SK-N-SH treated with all-trans-retinoic acid at 6 μM for 48 hours (cell line): ENCODE data around the gene CTBP2.

ENCODE experiments used
- ATAC-seq: fragments of 200-7000 bp; cut with Tn5 transposase; 3 replicates; pipeline ENCODE4 v1.9.1; 2020; ENCODE audit warnings: mild to moderate bottlenecking, moderate library complexity
- ARNTL ChIP-seq: fragments of 450-650 bp; formaldehyde crosslinking; IDR thresholded peaks from 2 replicates; pipeline ENCODE4 v1.5.0; 2020; ENCODE audit warnings: low read depth, mild to moderate bottlenecking, moderate library complexity, borderline replicate concordance
- BACH2 ChIP-seq: fragments of 250-450 bp; sonication (Bioruptor Pico); IDR thresholded peaks from 2 replicates; pipeline ENCODE4 v1.9.0; 2021; ENCODE audit warnings: mild to moderate bottlenecking, borderline replicate concordance
- CSDC2 ChIP-seq: fragments of 250-450 bp; sonication (Bioruptor Pico); IDR thresholded peaks from 2 replicates; pipeline ENCODE4 v1.5.0; 2020; ENCODE audit warnings: mild to moderate bottlenecking, moderate library complexity
- ESRRG ChIP-seq: fragments of 250-450 bp; sonication (Bioruptor Pico); IDR thresholded peaks from 2 replicates; pipeline ENCODE4 v1.6.1; 2021; ENCODE audit warnings: mild to moderate bottlenecking
- GLIS3 ChIP-seq: fragments of 250-450 bp; sonication (Bioruptor Pico); IDR thresholded peaks from 2 replicates; pipeline ENCODE4 v1.5.0; 2020; ENCODE audit warnings: mild to moderate bottlenecking, moderate library complexity
- ISL1 ChIP-seq: fragments of 250-450 bp; sonication (Bioruptor Pico); IDR thresholded peaks from 2 replicates; pipeline ENCODE4 v2.1.2; 2022; ENCODE audit warnings: mild to moderate bottlenecking, moderate library complexity
- OSR1 ChIP-seq: fragments of 250-450 bp; sonication (Bioruptor Pico); IDR thresholded peaks from 2 replicates; pipeline ENCODE4 v1.8.0; 2022; ENCODE audit warnings: moderate library complexity, mild to moderate bottlenecking, inconsistent platforms
- PPARA ChIP-seq: fragments of 250-450 bp; sonication (Bioruptor Pico); IDR thresholded peaks from 2 replicates; pipeline ENCODE4 v1.5.0; 2020; ENCODE audit warnings: mild to moderate bottlenecking, borderline replicate concordance
- RARB ChIP-seq: fragments of 250-450 bp; sonication (Bioruptor Pico); IDR thresholded peaks from 2 replicates; pipeline ENCODE4 v1.8.0; 2021; ENCODE audit warnings: mild to moderate bottlenecking, moderate library complexity
- SNAI2 ChIP-seq: fragments of 250-450 bp; sonication (Bioruptor Pico); IDR thresholded peaks from 2 replicates; pipeline ENCODE4 v1.5.0; 2020; ENCODE audit warnings: mild to moderate bottlenecking, moderate library complexity
- TCF4 ChIP-seq: fragments of 250-450 bp; sonication (Bioruptor Pico); IDR thresholded peaks from 2 replicates; pipeline ENCODE4 v1.8.0; 2021; ENCODE audit warnings: mild to moderate bottlenecking, moderate library complexity, borderline replicate concordance
- TOX ChIP-seq: fragments of 250-450 bp; sonication (Bioruptor Pico); IDR thresholded peaks from 2 replicates; pipeline ENCODE4 v1.8.0; 2021; ENCODE audit warnings: mild to moderate bottlenecking, moderate library complexity, borderline replicate concordance
- ZFP3 ChIP-seq: fragments of 250-450 bp; sonication (Bioruptor Pico); IDR thresholded peaks from 2 replicates; pipeline ENCODE4 v1.5.0; 2020; ENCODE audit warnings: mild to moderate bottlenecking, moderate library complexity
- ZFP30 ChIP-seq: fragments of 450-650 bp; formaldehyde crosslinking; IDR thresholded peaks from 2 replicates; pipeline ENCODE4 v1.5.0; 2022; ENCODE audit warnings: mild to moderate bottlenecking, moderate library complexity
- ZNF565 ChIP-seq: fragments of 450-650 bp; formaldehyde crosslinking; conservative IDR thresholded peaks from 2 replicates; pipeline ENCODE4 v1.5.0; 2020; ENCODE audit warnings: low read depth, mild to moderate bottlenecking, moderate library complexity
- ZNF70 ChIP-seq: fragments of 450-650 bp; formaldehyde crosslinking; IDR thresholded peaks from 2 replicates; pipeline ENCODE4 v1.5.0; 2020; ENCODE audit warnings: mild to moderate bottlenecking, moderate library complexity
- ZNF8 ChIP-seq: fragments of 450-650 bp; formaldehyde crosslinking; IDR thresholded peaks from 2 replicates; pipeline ENCODE4 v1.5.0; 2020; ENCODE audit warnings: mild to moderate bottlenecking, moderate library complexity
- TF ChIP-seq, protein P1 (sequence below): fragments of 250-450 bp; sonication (Bioruptor Pico); IDR thresholded peaks from 2 replicates; pipeline ENCODE4 v1.5.1; 2020; ENCODE audit warnings: low read depth, mild to moderate bottlenecking, moderate library complexity
- TF ChIP-seq, protein P2 (sequence below): fragments of 250-450 bp; sonication (Bioruptor Pico); IDR thresholded peaks from 2 replicates; pipeline ENCODE4 v1.5.1; 2021; ENCODE audit warnings: mild to moderate bottlenecking, moderate library complexity
- TF ChIP-seq, protein P3 (sequence below): fragments of 250-450 bp; sonication (Bioruptor Pico); IDR thresholded peaks from 2 replicates; pipeline ENCODE4 v1.8.0; 2021; ENCODE audit warnings: low read depth, mild to moderate bottlenecking, moderate library complexity, borderline replicate concordance
- TF ChIP-seq, protein P4 (sequence below): fragments of 250-450 bp; sonication (Bioruptor Pico); IDR thresholded peaks from 2 replicates; pipeline ENCODE4 v1.5.0; 2020; ENCODE audit warnings: mild to moderate bottlenecking, moderate library complexity
- TF ChIP-seq, protein P5 (sequence below): fragments of 250-450 bp; sonication (Bioruptor Pico); IDR thresholded peaks from 2 replicates; pipeline ENCODE4 v1.8.0; 2020; ENCODE audit warnings: mild to moderate bottlenecking, moderate library complexity, borderline replicate concordance

CTBP2 gene

DNA sequence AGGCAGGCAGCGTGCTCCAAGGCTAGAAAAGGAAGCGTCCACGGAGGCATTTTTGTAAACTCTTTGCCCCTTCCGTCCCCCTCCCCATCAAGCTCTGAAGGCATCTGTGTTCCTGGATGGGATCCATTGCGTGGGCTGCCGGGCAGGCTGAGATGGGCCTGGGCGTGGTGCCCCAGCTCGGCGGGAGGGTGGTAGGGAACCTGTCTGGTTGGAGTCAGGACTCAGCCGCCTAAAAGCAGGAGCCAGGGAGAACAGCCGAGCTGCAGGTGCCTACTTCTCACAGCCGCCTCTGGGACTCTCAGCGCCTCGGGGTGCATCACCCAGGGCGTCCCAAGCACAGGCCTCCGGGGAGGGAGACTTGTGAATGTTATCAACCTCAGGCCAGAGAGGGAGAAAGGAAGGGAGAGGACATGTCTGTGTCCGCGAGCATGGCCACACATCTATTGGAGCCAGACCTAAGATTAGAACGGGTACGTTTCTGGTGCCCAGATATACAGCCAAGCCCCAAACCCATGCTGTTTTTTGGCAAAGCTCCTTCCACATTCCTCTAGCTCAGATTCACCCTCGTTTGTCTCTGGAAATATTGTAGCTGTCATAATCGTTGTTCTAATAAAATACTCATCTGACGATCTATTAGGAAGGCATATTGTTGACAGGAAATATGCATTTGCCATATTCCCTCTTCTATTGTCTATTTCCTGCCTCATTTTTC lies 48.6 kb upstream of the CTBP2 start:
- ATAC-seq = no peak
- TF ChIP-seq CSDC2 (no peak), GLIS3 (CRISPR knock-in tag) (no peak), ZFP3 (CRISPR knock-in tag) (no peak), ZNF565 (CRISPR knock-in tag) (no peak), TCF4 (CRISPR knock-in tag) (no peak), BACH2 (CRISPR knock-in tag) (no peak), RARB (CRISPR knock-in tag) (no peak), ZNF8 (CRISPR knock-in tag) (no peak), ESRRG (CRISPR knock-in tag) (no peak), PPARA (no peak), ZNF70 (CRISPR knock-in tag) (no peak)
- TF ChIP-seq, protein P1, sequence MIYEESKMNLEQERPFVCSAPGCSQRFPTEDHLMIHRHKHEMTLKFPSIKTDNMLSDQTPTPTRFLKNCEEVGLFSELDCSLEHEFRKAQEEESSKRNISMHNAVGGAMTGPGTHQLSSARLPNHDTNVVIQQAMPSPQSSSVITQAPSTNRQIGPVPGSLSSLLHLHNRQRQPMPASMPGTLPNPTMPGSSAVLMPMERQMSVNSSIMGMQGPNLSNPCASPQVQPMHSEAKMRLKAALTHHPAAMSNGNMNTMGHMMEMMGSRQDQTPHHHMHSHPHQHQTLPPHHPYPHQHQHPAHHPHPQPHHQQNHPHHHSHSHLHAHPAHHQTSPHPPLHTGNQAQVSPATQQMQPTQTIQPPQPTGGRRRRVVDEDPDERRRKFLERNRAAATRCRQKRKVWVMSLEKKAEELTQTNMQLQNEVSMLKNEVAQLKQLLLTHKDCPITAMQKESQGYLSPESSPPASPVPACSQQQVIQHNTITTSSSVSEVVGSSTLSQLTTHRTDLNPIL (CRISPR knock-in tag) = no peak
- TF ChIP-seq, protein P2, sequence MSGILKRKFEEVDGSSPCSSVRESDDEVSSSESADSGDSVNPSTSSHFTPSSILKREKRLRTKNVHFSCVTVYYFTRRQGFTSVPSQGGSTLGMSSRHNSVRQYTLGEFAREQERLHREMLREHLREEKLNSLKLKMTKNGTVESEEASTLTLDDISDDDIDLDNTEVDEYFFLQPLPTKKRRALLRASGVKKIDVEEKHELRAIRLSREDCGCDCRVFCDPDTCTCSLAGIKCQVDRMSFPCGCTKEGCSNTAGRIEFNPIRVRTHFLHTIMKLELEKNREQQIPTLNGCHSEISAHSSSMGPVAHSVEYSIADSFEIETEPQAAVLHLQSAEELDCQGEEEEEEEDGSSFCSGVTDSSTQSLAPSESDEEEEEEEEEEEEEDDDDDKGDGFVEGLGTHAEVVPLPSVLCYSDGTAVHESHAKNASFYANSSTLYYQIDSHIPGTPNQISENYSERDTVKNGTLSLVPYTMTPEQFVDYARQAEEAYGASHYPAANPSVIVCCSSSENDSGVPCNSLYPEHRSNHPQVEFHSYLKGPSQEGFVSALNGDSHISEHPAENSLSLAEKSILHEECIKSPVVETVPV = no peak
- TF ChIP-seq, protein P3, sequence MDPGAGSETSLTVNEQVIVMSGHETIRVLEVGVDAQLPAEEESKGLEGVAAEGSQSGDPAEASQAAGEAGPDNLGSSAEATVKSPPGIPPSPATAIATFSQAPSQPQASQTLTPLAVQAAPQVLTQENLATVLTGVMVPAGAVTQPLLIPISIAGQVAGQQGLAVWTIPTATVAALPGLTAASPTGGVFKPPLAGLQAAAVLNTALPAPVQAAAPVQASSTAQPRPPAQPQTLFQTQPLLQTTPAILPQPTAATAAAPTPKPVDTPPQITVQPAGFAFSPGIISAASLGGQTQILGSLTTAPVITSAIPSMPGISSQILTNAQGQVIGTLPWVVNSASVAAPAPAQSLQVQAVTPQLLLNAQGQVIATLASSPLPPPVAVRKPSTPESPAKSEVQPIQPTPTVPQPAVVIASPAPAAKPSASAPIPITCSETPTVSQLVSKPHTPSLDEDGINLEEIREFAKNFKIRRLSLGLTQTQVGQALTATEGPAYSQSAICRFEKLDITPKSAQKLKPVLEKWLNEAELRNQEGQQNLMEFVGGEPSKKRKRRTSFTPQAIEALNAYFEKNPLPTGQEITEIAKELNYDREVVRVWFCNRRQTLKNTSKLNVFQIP (CRISPR knock-in tag) = no peak

DNA sequence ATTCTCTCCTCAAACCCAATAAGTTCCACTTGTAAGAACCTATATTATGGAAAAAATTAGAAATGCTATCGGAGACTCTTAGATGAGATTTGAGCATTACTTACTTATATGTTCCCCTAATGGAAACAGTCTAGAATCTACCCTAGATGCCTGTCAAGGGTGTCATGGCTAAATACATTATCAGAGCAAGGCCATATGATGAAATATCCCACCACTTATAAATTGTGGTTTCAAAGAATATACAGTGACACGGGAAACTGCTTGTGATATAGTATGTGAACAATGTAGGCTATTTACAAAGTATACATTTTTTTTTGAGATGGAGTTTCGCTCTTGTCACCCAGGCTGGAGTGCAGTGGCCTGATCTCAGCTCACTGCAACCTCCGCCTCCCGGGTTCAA lies 46.3 kb upstream of the CTBP2 start:
- TF ChIP-seq CSDC2 (no peak), ISL1 (CRISPR knock-in tag) (no peak), ARNTL (CRISPR knock-in tag) (no peak), RARB (CRISPR knock-in tag) (no peak), SNAI2 (CRISPR knock-in tag) (no peak), TOX (CRISPR knock-in tag) (no peak), PPARA (no peak), BACH2 (CRISPR knock-in tag) (no peak), ZNF70 (CRISPR knock-in tag) (no peak), GLIS3 (CRISPR knock-in tag) (no peak), ZFP30 (CRISPR knock-in tag) (no peak), ZFP3 (CRISPR knock-in tag) (no peak), ZNF8 (CRISPR knock-in tag) (no peak), ZNF565 (CRISPR knock-in tag) (no peak), OSR1 (CRISPR knock-in tag) (no peak)
- TF ChIP-seq, protein P4, sequence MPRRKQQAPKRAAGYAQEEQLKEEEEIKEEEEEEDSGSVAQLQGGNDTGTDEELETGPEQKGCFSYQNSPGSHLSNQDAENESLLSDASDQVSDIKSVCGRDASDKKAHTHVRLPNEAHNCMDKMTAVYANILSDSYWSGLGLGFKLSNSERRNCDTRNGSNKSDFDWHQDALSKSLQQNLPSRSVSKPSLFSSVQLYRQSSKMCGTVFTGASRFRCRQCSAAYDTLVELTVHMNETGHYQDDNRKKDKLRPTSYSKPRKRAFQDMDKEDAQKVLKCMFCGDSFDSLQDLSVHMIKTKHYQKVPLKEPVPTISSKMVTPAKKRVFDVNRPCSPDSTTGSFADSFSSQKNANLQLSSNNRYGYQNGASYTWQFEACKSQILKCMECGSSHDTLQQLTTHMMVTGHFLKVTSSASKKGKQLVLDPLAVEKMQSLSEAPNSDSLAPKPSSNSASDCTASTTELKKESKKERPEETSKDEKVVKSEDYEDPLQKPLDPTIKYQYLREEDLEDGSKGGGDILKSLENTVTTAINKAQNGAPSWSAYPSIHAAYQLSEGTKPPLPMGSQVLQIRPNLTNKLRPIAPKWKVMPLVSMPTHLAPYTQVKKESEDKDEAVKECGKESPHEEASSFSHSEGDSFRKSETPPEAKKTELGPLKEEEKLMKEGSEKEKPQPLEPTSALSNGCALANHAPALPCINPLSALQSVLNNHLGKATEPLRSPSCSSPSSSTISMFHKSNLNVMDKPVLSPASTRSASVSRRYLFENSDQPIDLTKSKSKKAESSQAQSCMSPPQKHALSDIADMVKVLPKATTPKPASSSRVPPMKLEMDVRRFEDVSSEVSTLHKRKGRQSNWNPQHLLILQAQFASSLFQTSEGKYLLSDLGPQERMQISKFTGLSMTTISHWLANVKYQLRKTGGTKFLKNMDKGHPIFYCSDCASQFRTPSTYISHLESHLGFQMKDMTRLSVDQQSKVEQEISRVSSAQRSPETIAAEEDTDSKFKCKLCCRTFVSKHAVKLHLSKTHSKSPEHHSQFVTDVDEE (CRISPR knock-in tag) = no peak
- TF ChIP-seq, protein P3 (CRISPR knock-in tag) = no peak
- TF ChIP-seq, protein P2 = no peak
- TF ChIP-seq, protein P5, sequence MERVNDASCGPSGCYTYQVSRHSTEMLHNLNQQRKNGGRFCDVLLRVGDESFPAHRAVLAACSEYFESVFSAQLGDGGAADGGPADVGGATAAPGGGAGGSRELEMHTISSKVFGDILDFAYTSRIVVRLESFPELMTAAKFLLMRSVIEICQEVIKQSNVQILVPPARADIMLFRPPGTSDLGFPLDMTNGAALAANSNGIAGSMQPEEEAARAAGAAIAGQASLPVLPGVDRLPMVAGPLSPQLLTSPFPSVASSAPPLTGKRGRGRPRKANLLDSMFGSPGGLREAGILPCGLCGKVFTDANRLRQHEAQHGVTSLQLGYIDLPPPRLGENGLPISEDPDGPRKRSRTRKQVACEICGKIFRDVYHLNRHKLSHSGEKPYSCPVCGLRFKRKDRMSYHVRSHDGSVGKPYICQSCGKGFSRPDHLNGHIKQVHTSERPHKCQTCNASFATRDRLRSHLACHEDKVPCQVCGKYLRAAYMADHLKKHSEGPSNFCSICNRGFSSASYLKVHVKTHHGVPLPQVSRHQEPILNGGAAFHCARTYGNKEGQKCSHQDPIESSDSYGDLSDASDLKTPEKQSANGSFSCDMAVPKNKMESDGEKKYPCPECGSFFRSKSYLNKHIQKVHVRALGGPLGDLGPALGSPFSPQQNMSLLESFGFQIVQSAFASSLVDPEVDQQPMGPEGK (CRISPR knock-in tag) = no peak
- TF ChIP-seq, protein P1 (CRISPR knock-in tag) = no peak
- ATAC-seq = no peak
